Uterus (tissue), 2 donors: ENCODE results near the gene MPZL3.

Experiments
- POLR2A ChIP-seq, 2 donors: fragments of 450-650 bp; IDR thresholded peaks; one replicate each; pipeline ENCODE4 v1.6.1; 2016; ENCODE audit warnings: antibody characterized with exemption in 2 of 2, mild to moderate bottlenecking in 1 of 2, moderate library complexity in 1 of 2
- TF ChIP-seq, protein P1 (sequence below), 4 experiments: fragments of 200-600 bp in 2 of 4; fragments of 450-650 bp in 2 of 4; sonication (generic) in 2 of 4; IDR thresholded peaks; one replicate each; pipeline ENCODE4 v1.5.1; 2016 to 2019; ENCODE audit warnings: antibody characterized with exemption in 4 of 4, mild to moderate bottlenecking in 2 of 4, moderate library complexity in 1 of 4

- TF ChIP-seq, protein P1, sequence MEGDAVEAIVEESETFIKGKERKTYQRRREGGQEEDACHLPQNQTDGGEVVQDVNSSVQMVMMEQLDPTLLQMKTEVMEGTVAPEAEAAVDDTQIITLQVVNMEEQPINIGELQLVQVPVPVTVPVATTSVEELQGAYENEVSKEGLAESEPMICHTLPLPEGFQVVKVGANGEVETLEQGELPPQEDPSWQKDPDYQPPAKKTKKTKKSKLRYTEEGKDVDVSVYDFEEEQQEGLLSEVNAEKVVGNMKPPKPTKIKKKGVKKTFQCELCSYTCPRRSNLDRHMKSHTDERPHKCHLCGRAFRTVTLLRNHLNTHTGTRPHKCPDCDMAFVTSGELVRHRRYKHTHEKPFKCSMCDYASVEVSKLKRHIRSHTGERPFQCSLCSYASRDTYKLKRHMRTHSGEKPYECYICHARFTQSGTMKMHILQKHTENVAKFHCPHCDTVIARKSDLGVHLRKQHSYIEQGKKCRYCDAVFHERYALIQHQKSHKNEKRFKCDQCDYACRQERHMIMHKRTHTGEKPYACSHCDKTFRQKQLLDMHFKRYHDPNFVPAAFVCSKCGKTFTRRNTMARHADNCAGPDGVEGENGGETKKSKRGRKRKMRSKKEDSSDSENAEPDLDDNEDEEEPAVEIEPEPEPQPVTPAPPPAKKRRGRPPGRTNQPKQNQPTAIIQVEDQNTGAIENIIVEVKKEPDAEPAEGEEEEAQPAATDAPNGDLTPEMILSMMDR (IDR thresholded peaks at IDR 0.05): no peak
- TF ChIP-seq POLR2A (IDR thresholded peaks at IDR 0.05): no peak
Measured at GRCh38 chr11:118205606-118206378, 46.4 kb downstream of the MPZL3 start.
